ACHN (cell line): ENCODE measurements around the gene MYL12B.

Source experiments
- DNase-seq: peaks from one replicate; pipeline ENCODE4 v3.0.0-alpha.2; 2015
- in situ Hi-C: cut with HindIII; loops from 2 replicates; pipeline ENCODE4 v1.10.0; 2017; ENCODE audit warnings: low sequenced_read_pairs, low pct_ligation_motif_present, low pct_unique_long_range_greater_than_20kb

MYL12B gene

GRCh38 chr18:3323900-3324299 lies 62.0 kb downstream of the MYL12B start:
- DNase-seq = no peak
- in situ Hi-C loops = no loop called here
